NT2/D1 (cell line): ENCODE measurements around the gene LEFTY1.

ENCODE experiments used
- DNase-seq: peaks from one replicate; pipeline ENCODE4 v3.0.0-alpha.2; 2011; ENCODE audit warnings: low read depth, low spot score
- H3K27me3 ChIP-seq: 2 replicates; pipeline ENCODE4 v1.6.0; 2011; ENCODE audit warnings: mild to moderate bottlenecking; ENCODE audit not compliant: insufficient read length, insufficient read depth
- H3K36me3 ChIP-seq: 2 replicates; pipeline ENCODE4 v1.6.1; 2011; ENCODE audit warnings: mild to moderate bottlenecking, low read length, mixed read lengths; ENCODE audit not compliant: insufficient read depth, insufficient read length
- H3K4me1 ChIP-seq: 2 replicates; pipeline ENCODE4 v1.5.1; 2011; ENCODE audit not compliant: insufficient read depth, insufficient read length
- H3K4me3 ChIP-seq: 2 replicates; pipeline ENCODE4 v1.5.1; 2011; ENCODE audit warnings: low read depth; ENCODE audit not compliant: insufficient read length
- H3K9ac ChIP-seq: 2 replicates; pipeline ENCODE4 v1.6.0; 2011; ENCODE audit warnings: low read depth; ENCODE audit not compliant: insufficient read length
- H3K9me3 ChIP-seq: 2 replicates; pipeline ENCODE4 v1.5.1; 2011; ENCODE audit warnings: mild to moderate bottlenecking, low read length; ENCODE audit not compliant: insufficient read depth
- SUZ12 ChIP-seq: IDR thresholded peaks from 2 replicates; pipeline ENCODE4 v1.6.1; 2011; ENCODE audit not compliant: insufficient read length, insufficient read depth; ENCODE audit errors: extremely low read depth
- YY1 ChIP-seq: IDR thresholded peaks from 2 replicates; pipeline ENCODE4 v1.6.1; 2011; ENCODE audit not compliant: insufficient read length, insufficient read depth
- ZNF274 ChIP-seq: IDR thresholded peaks from 2 replicates; pipeline ENCODE4 v1.6.1; 2011; ENCODE audit warnings: mild to moderate bottlenecking, low read depth, low read length

The LEFTY1 gene

GRCh38 chr1:225914947-225915346 is 26.0 kb upstream of the LEFTY1 start:
- no peak overlapping the region for H3K9ac ChIP-seq
- no peak for TF ChIP-seq ZNF274
- no peak for TF ChIP-seq SUZ12
- TF ChIP-seq YY1 = no peak
- H3K36me3 ChIP-seq = peaks cover 29% of the 10 kb centered on the region
- no peak overlapping the region for H3K4me3 ChIP-seq
- H3K27me3 ChIP-seq = peaks cover 10% of the 10 kb centered on the region
- no peak for DNase-seq
- peaks cover 2% of the 10 kb centered on the region for H3K4me1 ChIP-seq
- H3K9me3 ChIP-seq = no peaks in the 10 kb centered on the region

GRCh38 chr1:225914391-225914790 is 25.4 kb upstream of the LEFTY1 start:
- no peak overlapping the region for H3K4me3 ChIP-seq
- peaks cover 2% of the 10 kb centered on the region for H3K4me1 ChIP-seq
- H3K36me3 ChIP-seq = peaks cover 23% of the 10 kb centered on the region
- TF ChIP-seq ZNF274 (no peak), YY1 (no peak), SUZ12 (no peak)
- peaks cover 10% of the 10 kb centered on the region for H3K27me3 ChIP-seq
- DNase-seq = no peak
- H3K9ac ChIP-seq = no peak overlapping the region
- no peaks in the 10 kb centered on the region for H3K9me3 ChIP-seq

GRCh38 chr1:225911191-225912130 is 22.5 kb upstream of the LEFTY1 start:
- no peaks in the 10 kb centered on the region for H3K4me1 ChIP-seq
- no peak for TF ChIP-seq SUZ12
- no peak for TF ChIP-seq ZNF274
- no peak for TF ChIP-seq YY1
- H3K36me3 ChIP-seq = peaks cover 9% of the 10 kb centered on the region
- no peak for DNase-seq
- no peaks in the 10 kb centered on the region for H3K9me3 ChIP-seq
- H3K9ac ChIP-seq = no peak overlapping the region
- H3K27me3 ChIP-seq = peaks cover 13% of the 10 kb centered on the region
- H3K4me3 ChIP-seq = no peak overlapping the region

- Histone ChIP-seq H3K9me3 (no peaks in the 10 kb centered on the region), H3K36me3 (peaks cover 2% of the 10 kb centered on the region), H3K4me1 (no peaks in the 10 kb centered on the region), H3K4me3 (no peak overlapping the region), H3K27me3 (peaks cover 23% of the 10 kb centered on the region), H3K9ac (no peak overlapping the region)
- DNase-seq = no peak
- TF ChIP-seq SUZ12 (no peak), ZNF274 (no peak)
Observed at GRCh38 chr1:225909477-225909876, 20.5 kb upstream of the LEFTY1 start.

- no peak overlapping the region for H3K4me3 ChIP-seq
- H3K27me3 ChIP-seq = peaks cover 29% of the 10 kb centered on the region
- H3K36me3 ChIP-seq = no peaks in the 10 kb centered on the region
- DNase-seq = no peak
- no peak overlapping the region for H3K9ac ChIP-seq
- H3K4me1 ChIP-seq = no peaks in the 10 kb centered on the region
- H3K9me3 ChIP-seq = no peaks in the 10 kb centered on the region
- TF ChIP-seq SUZ12 = no peak
- TF ChIP-seq ZNF274 = no peak
- TF ChIP-seq YY1 = no peak
Observed at GRCh38 chr1:225908773-225909172, 19.8 kb upstream of the LEFTY1 start.

GRCh38 chr1:225908013-225908640 is 19.2 kb upstream of the LEFTY1 start:
- no peaks in the 10 kb centered on the region for H3K4me1 ChIP-seq
- H3K4me3 ChIP-seq = no peak overlapping the region
- H3K9ac ChIP-seq = no peak overlapping the region
- no peaks in the 10 kb centered on the region for H3K36me3 ChIP-seq
- peaks cover 32% of the 10 kb centered on the region for H3K27me3 ChIP-seq
- no peaks in the 10 kb centered on the region for H3K9me3 ChIP-seq
- no peak for DNase-seq
- no peak for TF ChIP-seq ZNF274
- TF ChIP-seq SUZ12 = no peak
- no peak for TF ChIP-seq YY1

GRCh38 chr1:225907341-225907740 is 18.4 kb upstream of the LEFTY1 start:
- Histone ChIP-seq H3K9ac (no peak overlapping the region), H3K36me3 (no peaks in the 10 kb centered on the region), H3K4me1 (no peaks in the 10 kb centered on the region), H3K27me3 (peaks cover 32% of the 10 kb centered on the region), H3K4me3 (no peak overlapping the region), H3K9me3 (no peaks in the 10 kb centered on the region)
- TF ChIP-seq SUZ12 (no peak), ZNF274 (no peak), YY1 (no peak)
- DNase-seq = no peak
